ENCODE data around the gene LPAR5. TPM values are rescaled to one million over a fixed set of nuclear protein-coding genes. Genes with fewer than 3 reads are reported as not detected.
A peak's percentile ranks its signal among the peaks of the same experiment; 100 is the strongest.

LPAR5 gene
- total RNA-seq, 4 donors from 2014 or later: 2.2 to 6.3 (median 2.4) TPM

DNA sequence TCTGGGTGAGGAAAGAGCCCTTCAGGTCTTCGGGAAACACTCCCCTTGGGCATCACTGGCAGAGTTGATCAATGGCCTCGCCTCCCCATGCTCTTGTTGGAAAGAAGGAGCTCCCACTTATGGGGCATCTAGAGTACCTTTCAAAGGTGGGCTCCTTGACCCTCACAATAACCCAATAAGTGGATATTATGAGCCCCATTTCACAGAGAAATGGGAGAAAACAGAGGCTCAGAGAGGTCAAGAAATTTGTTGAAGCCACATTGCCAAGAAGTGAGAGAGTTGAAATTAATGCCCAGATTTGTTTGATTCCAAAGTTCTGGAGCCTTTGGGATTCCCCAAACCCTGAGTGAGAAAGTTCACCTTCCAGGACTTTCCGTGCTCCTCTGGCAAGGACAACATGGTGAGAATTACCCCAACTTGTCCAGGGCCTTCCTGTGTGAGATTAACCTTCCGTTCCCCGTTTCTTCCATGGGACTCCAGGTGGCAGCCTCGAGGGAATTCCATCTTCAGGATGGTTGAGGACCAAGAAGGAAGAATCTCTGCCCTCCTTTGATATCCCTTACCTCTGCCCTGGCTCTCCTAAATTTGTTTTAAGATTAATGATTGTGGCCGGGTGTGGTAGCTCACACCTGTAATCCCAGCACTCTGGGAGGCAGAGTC is 21.1 kb downstream of the LPAR5 start:
- no peak for ATAC-seq (ENCODE audit: low FRiP score)
- TF ChIP-seq, protein P1, sequence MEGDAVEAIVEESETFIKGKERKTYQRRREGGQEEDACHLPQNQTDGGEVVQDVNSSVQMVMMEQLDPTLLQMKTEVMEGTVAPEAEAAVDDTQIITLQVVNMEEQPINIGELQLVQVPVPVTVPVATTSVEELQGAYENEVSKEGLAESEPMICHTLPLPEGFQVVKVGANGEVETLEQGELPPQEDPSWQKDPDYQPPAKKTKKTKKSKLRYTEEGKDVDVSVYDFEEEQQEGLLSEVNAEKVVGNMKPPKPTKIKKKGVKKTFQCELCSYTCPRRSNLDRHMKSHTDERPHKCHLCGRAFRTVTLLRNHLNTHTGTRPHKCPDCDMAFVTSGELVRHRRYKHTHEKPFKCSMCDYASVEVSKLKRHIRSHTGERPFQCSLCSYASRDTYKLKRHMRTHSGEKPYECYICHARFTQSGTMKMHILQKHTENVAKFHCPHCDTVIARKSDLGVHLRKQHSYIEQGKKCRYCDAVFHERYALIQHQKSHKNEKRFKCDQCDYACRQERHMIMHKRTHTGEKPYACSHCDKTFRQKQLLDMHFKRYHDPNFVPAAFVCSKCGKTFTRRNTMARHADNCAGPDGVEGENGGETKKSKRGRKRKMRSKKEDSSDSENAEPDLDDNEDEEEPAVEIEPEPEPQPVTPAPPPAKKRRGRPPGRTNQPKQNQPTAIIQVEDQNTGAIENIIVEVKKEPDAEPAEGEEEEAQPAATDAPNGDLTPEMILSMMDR (IDR thresholded peaks at IDR 0.05): no peak

DNA sequence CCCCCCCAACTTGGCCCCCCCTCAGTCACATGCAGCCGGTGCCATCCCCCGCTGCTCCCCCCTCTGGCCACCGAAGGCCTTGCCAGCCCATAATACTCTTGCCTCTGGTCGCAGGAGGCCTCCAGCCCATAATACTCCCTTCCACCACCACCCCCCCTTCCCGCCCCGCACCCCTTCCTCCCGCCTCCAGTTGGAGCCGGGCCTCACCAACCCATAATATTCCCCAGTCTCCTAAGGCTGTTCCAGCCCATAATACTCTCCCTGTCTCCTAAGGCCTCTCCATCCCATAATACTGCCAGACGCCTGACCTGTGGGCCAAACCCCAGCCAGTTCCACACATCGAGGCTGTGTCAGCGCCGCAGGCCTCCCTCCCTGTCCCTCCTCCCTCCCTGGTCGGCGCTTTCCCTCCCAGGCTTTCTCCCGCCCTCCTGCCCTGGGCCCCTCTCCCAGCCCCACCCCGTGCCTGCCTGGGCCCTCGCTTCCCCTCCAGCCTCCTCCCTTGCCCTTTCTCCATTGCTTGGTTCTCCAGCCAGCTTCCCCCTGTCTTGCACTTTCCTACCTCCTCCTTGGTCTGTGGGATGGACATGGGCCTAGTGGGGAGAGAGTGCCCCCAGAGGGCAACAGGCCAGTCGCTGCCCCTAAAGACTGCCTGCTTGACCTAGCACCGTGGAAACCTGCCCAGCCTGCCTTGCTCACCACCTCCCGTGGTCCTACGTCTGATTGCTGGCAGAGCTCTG is 21.8 kb downstream of the LPAR5 start:
- TF ChIP-seq, protein P1 (IDR thresholded peaks at IDR 0.05): no peak
- DNase-seq (ENCODE audit: low spot score): peak; percentile 54
- ATAC-seq (ENCODE audit: low FRiP score): peak; percentile 91

More for the DNA sequence above, 21.1 kb downstream of the LPAR5 start:
- DNase-seq (ENCODE audit: low spot score): no peak

DNA sequence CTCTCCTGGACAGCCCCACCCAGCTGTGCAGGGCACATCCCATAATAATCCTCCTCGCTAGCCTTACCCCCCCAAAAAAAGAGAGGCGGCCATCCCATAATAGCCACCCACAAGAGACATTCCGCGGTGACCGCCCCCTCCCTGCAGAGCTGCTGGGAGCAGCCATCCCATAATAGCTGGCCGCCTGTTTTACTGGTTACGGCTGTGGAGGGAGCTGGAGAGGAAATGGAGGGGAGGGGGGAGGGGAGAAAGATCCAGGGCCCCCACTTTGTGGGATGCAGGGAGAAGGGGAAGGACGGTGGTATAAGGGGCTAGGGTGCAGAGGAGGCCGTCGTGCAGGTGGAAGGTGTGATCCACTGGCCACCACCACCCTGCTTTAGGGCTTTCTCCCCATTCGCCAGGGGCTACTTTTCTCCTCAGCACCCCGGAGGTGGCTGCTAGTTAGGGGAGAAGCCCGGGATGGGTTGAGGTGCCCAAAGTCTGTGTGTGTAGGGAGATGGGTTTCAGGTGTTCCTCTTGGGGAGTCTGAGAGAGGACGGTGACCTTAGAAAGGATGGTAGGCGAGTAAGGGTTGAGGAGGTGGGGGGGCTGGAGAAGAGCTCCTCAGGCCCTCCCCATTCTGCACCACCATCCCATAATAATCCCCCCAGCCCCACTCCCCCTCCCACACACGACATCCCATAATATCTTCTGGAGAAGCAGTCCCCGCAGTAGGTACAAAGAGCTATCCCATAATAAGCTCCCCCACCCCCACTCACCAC is 22.6 kb downstream of the LPAR5 start:
- TF ChIP-seq, protein P1 (IDR thresholded peaks at IDR 0.05): no peak
- DNase-seq (ENCODE audit: low spot score) (no peak), ATAC-seq (ENCODE audit: low FRiP score) (peak; percentile 3)

DNA sequence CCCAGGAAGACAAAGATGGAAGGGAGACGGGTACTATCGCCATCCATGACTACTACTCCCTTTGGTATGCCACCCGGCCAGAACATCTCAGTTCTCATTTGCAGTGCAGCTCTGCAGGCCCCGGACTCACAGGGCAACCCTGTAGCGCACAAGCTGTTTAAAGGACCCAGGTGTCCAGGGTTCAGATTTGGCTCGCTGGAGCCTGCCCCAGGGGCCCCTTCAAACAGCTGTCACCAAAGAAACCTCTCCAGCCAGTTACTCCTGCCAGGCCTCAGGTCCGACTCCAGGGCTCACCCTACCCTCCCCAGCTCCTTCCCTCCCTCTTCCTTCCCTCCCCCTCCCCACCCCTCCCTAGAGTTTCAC is 23.1 kb downstream of the LPAR5 start:
- DNase-seq (ENCODE audit: low spot score): no peak
- TF ChIP-seq, protein P1 (IDR thresholded peaks at IDR 0.05): no peak
- ATAC-seq (ENCODE audit: low FRiP score): no peak

DNA sequence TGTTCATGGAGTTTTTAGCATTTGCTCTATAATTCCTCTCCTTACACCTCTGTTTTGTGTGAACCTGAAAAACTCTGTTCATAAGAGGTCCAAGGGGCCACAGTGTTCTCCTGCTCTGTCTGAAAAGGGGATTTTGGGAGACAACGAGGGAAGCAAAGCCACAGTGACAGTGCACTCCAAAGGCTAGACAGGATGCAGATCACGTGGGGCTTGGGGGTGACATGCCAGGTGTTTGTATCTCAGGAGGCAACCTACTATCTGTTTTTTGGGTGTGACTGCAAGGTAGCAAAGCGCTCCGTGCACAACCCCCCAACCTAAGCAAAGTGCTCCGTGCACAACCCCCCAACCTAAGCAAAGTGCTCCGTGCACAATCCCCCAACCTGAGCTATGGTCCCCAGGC is 23.5 kb downstream of the LPAR5 start:
- TF ChIP-seq, protein P1 (IDR thresholded peaks at IDR 0.05): no peak
- no peak for DNase-seq (ENCODE audit: low spot score)
- no peak for ATAC-seq (ENCODE audit: low FRiP score)

- TF ChIP-seq, protein P1 (IDR thresholded peaks at IDR 0.05): no peak
- no peak for ATAC-seq (ENCODE audit: low FRiP score)
- no peak for DNase-seq (ENCODE audit: low spot score)
Measured at GRCh38 chr12:6608592-6609281, 27.0 kb downstream of the LPAR5 start.
